NK-92 treated with Interleukin-12 subunit alpha and Interleukin-12 subunit beta, amount 100 ng/mL, for 24 hours (cell line): ENCODE data around the gene SEMA4C.
A peak's percentile ranks its signal among the peaks of the same experiment; 100 is the strongest.

ENCODE experiments used
- DNase-seq: peaks from one replicate; lab custom pipeline; 2025; lab: John Stamatoyannopoulos, UW

The SEMA4C gene

DNA sequence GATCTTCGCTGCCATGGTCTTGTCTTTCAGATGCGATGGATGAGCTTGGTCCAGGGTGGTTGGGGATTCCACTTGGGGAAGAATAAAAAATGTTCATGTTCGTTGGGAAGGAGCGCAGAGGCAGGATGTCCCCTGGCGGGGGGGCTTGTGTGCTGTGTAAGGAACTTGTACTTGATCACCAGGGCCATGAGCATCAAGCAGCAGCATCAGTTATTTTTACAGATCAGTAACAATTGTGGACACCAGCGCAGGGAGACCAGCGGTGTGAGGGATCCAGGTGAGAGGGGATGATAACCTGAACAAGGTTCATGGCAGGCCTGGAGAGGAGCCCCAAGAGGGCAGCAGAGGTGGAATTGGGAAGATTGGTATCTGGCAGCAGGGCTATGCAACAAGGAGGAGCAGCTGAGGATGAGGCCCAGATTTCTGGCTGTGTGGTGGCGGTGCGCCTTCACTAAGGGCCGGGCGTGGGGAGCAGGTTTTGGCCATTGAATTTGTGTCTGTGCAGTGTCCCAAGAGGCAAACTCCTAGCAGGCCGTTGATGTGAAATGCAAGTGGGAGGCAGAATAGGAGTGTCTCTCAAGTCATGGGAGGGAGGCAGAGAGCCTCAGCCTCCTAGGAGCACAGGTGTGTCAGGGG is 49.9 kb downstream of the SEMA4C start:
- DNase-seq: no peak

DNA sequence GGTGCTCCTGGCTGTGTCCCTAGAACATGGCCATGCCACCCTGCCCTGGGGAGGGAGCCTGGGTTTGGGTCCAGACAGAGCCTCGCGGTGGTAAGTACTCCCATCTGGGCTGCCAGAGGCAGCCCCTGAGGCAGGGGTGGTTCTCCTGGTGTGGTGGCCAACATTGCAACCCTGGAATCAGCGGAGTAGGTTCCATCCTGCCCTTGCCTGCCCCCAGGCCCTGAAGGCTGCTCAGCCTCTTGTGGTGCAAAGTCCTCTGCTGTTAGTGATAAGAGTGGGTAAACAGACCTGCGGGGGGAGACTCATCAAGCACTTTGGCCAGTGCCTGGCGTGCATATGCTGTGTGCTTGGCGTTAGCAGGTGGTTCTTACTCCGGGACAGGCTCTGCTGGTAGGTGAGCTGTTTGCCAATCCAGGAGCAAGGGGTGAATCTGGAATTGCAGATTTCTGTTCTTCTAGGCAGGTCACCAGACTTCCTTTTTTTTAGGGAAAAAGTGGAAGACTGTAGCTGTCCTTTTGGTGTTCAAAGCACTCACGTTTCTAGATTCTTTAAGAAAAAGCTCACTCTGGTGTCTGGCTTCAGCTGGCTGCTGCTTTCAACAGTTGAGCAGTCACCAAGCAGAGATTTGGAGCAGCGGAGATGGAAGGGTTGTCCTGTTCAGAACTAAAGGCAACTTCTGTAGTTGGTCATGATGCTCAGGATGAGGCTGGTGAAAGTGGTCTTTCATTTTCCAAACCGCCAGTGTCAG is 50.6 kb downstream of the SEMA4C start:
- DNase-seq: no peak

- no peak for DNase-seq
Observed at GRCh38 chr2:96817882-96818281, 52.0 kb downstream of the SEMA4C start.

- DNase-seq: no peak
Observed at GRCh38 chr2:96816836-96817702, 52.8 kb downstream of the SEMA4C start.

GRCh38 chr2:96816127-96816835 is 53.6 kb downstream of the SEMA4C start, which contains the start of gene CNNM3:
Gene CNNM3 (plus strand): TSS chr2:96816268. CDS start chr2:96816278, 10 bp downstream.
- peak; percentile 95 for DNase-seq

- DNase-seq: no peak
Observed at GRCh38 chr2:96815326-96816126, 54.4 kb downstream of the SEMA4C start.

DNA sequence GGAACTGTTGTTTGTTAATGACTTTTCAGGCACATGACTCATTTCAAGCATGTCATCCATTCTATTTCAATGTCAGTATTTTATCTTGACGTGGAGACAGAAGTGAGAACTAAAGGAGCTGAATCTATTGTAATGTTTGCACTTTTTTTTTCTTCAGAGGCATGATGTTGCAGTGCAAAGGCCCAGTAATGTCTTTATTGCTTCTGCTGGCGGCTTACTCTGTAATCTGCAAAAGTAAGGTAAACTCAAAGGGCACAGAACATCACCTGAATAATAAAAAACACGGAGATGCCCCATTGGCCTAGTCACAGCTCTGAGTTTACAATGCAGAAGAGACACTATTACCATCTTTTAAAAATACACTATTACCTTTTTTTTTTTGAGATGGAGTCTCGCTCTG is 56.2 kb downstream of the SEMA4C start:
- no peak for DNase-seq

- no peak for DNase-seq
Observed at GRCh38 chr2:96811917-96812316, 58.0 kb downstream of the SEMA4C start.

DNA sequence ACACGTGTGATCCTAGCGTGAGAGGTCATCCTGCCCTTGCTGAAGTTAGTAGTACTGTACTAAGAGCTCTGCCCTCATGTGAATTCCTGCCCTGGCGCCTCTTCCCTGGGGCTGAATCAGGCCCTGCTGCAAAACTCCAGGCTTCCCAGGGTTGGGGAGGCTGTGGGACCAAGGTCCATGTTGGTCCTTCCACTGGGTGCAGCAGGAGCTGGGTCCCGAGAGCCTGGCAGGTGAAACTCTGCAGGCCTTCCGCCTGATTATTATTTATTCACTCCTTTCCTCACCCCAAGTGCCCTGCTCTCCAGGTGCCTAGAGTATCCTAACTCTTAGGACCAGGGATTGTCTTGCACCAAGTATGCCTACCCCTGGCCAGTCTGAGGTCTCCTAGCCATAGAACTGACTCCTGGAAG is 59.1 kb downstream of the SEMA4C start:
- no peak for DNase-seq

DNA sequence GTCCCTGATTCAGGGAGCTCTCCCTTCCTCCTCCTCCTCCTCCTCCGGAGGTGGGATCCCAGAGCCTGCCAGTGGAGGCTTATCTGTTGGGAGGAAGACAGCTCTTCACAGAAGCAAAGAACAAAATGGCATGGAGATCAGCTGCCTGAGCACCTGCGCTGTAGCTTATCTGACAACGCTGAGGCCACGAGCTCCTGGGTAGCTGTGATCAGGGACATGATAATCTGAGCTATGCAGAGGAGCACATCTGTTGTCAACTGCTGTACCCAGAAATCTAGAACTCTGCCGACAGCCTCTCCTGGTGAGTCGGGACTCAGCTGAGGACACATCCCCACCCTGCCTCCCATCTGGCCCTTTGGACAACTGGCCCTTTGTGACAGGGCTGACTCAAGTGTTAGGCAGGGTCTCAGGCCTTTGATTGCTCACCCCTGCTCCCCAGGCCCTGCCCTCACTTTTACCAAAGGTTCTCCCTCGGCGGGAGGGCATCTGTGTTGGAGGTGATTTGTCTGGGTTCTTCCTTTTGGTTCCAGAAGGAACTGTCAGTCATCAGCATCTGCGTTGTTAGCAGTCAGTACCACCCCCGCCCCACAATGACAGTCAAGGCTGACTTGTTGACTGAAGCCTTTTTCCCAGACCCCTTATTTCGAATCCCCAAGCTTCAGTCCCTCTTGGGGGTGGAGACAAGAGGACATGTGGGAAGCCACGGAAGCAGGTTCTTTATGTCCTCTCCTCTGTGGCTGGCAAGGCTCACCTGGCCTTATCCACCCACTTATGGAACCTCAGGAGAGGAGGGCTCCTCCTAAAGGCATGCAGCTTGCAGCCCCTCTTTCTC is 59.7 kb downstream of the SEMA4C start:
- no peak for DNase-seq
